Activated T-cell treated with anti-CD3 and anti-CD28 coated beads for 4 hours (primary cell): ENCODE data around the gene ZFP36L2.
A peak's percentile ranks its signal among the peaks of the same experiment; 100 is the strongest.

Experiments used
- DNase-seq: peaks from one replicate; pipeline ENCODE4 v3.0.0-alpha.2; 2020

Gene ZFP36L2

DNA sequence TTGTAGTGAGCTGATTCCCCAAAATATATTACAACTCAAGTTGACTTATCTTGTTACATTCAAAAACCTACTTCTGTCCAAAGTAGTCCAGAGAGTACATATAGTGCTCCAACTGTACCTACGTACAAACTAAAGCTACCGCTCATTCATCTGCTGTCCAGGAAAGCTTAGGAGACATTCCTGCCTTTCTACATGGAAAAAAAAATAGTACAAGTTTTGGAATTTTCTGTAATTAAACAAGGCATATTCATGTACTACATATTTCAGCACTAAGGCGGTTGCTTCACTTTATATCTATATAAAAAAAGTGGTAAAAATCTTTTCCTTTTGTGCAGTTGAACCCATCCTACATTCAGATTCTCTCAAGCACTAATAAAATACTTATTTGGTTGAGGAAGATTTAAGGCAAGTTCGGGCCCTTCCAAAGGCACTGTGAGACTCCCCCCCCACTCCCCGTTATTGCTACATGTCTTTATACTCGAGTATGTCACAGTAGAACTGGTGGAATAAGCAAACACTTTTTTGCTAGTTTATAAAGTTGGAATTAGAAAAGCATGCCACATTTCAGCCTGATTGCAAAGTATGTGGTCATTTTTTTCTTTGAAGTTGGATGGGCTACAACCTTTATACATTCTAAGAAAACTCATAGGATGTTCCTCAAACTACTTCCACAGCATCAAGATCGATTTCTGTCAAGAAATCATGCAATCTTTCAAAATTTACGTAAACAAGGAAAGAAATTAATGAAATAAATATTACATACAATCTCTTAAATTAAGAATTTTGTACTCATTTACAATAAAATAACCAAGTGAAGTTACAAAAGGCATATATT is 3.7 kb downstream of the ZFP36L2 start:
- DNase-seq, result no peak

DNA sequence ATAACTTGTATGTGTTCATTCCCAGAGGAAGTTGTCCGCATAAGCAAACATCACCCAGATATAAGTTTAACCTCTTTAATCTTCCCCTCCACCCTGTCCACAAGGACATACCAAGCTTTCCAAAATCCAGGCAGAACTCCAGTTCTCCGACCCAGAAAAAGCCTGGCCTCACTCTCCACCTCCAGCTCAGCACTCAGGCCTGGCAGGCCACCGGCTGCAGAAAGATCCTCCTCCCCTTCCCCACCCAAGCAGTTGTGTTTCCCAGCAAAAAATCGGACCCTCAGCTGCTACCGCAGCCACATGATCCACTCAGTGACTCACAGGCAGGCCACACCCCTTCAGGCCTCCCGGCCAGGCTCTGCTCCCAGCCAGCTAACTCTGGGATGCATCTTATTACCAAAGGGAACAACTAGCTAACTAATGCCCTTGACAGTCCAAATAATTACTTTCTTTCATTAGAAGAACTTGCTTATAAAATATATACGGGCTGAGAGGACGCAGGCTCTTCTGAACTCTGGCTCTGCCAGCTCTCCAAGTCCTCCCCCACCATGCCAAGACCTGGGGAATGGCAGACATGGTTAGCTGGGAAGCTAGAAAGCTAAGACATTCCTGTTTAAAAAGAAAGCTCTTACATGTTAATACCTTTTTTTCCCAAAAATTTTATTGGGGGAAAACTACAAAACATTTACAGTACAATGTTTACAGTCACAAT is 4.5 kb downstream of the ZFP36L2 start:
- no peak for DNase-seq

DNA sequence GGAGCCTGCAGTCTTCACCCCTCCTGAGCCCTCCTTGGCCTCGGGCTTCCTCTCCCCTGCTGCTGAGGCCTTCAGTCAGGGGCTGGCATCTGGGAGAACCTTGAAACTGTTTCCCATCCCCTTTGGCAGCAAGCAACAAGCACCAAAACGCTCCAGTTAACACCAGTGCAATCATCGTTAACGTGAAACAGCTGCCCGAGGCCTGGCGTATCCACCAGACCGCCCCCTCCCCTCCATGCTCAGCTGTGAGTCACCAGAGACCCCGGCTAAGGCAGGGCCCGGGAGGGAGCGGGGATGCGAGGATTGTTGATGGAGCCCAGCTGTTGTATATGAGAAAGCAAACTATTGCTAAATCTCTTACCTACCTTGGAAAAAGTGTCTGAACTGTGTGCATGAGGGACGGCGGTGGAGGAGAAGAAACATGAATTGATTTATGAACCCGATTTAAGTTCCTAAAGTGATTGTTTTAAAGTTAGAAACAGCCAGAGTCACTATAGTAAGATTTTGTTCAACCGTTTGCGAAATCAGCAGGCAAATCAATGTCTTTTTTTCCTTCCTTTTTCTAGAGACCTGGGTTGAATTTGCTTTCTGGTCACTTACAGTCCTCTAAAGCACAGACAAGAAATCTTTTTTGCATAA is 5.2 kb downstream of the ZFP36L2 start:
- no peak for DNase-seq

DNA sequence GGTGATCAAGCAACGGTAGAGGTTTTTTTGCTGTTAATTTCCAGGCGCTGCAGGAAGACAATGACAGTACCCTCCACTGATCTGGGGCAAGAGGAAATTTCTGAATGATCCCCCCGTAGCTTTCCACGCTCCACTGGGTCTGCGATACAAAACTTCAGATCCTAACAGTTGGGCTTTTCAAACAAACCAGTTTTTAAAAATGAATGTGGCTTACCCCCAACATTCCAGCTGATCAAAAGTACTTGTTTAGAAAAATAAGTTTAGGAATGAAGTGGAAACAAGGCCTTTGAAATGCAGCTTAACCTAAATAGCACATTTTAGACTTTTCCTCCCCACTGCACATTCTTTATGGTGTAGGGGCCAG is 5.7 kb downstream of the ZFP36L2 start:
- DNase-seq, result no peak

DNA sequence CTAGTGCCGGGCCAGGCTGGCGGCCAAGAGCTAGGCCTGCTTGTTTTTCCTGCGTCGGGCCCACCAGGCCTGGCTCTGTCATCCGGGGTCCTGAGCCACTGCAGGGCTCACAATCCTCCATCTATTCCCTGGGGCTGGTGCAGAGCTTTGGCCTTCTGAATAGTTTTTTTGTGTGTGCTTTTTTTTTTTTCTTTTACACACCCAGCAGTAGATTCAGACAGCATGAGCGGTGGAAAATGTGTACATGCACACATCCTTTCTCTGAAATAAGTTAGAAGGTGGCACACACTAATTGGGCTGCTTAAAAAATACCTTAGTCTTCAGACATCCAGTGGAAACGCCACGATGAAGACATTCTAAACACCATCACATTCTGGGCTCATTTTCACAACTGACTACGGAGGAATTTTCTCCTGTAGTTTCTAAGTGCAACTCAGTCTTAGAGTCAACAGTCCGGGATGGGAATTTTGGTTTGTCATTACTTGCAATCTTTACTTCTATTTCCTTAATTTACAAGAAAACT is 6.1 kb downstream of the ZFP36L2 start:
- no peak for DNase-seq

DNA sequence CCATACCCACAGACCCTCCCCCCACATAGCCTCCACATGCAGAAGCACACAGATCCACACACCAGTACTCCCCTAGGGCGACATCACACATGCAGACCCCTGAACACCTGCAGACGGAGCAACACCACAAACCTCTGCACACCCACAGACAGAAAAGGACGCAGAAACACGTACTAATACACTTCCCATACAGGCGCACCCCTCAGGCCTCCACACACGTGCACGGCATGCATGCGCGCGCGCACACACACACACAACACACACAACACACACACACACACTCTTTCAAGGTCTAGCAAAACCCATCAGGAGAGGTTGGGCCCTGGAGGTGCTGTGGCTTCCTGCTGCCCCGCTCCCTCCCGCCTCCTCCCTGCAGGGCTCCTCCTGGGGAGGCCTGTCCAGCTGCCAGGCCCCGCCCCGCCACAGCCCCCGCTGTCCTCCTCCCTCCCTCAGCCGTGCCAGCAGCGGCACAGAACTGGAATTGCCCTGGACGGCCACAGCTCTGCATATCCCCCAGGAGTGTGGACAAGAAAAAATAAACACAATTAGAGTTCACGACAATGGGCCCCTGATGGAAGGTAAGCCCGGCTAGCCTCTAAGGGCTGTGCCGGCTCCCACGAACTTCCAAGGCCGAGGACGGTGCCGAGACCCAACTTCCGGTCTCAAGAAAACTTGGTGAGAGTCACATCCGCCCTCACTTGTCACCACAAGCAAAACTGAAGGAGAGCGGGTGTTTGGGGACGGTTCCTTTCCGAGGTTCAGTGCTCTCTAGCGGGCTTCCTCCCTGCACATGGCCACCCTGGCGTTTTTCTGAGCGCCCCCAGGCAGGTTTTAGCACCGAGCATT is 6.8 kb downstream of the ZFP36L2 start:
- DNase-seq, result peak; percentile 45

DNA sequence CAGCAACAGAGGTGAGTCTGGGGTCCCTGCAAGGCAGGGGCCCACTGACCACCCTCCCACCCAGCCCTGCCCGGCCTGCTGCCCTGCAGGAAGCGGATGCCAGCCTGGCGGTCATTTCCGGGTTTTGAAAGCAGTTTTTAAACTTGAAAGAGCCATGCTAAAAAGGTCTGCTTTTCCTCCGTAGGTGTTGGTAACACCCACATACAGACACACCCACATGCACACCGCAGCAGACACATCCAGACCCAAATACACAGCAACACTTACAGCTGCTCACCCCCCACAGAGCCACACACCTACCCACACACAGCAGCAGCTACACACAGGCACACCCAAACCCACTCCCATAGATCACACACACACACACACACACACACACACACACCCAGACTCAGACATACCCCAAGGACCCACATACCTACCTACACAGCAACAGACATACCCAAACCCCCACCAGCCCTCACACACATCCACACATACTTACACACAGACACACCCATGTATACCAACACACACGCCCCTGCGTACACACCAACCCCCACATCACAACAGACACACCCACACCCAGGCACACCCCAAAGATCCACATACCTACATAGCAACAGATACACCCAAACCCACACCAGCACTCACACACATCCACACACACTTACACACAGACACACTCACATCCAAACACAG is 7.6 kb downstream of the ZFP36L2 start:
- peak; percentile 65 for DNase-seq

DNA sequence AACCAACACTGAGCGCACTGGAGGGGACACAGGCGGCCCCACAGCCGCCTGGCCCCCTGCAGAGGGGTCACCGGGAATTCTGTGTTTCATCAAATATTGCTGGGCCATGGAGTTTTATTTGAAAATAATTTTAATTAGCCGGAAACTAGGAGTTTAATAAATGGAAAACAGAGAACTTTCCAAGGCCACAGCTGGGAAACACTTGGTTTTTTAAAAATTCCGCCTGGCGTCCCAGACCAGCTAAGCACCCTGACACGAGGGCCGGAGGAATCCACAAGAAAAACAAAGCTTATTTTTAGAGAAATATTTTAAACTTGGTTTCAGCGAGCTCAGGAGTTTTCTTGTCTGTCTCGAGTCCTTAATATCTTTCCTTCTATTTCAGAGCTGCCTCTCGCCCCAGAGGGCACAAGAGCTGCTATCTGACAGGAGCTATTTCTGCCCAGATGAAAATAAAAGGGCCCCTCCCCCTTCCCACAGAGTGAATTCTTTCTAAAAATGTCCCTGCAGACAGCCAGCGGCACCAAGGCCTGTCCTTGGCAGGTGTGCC is 8.2 kb downstream of the ZFP36L2 start:
- DNase-seq, result no peak

DNA sequence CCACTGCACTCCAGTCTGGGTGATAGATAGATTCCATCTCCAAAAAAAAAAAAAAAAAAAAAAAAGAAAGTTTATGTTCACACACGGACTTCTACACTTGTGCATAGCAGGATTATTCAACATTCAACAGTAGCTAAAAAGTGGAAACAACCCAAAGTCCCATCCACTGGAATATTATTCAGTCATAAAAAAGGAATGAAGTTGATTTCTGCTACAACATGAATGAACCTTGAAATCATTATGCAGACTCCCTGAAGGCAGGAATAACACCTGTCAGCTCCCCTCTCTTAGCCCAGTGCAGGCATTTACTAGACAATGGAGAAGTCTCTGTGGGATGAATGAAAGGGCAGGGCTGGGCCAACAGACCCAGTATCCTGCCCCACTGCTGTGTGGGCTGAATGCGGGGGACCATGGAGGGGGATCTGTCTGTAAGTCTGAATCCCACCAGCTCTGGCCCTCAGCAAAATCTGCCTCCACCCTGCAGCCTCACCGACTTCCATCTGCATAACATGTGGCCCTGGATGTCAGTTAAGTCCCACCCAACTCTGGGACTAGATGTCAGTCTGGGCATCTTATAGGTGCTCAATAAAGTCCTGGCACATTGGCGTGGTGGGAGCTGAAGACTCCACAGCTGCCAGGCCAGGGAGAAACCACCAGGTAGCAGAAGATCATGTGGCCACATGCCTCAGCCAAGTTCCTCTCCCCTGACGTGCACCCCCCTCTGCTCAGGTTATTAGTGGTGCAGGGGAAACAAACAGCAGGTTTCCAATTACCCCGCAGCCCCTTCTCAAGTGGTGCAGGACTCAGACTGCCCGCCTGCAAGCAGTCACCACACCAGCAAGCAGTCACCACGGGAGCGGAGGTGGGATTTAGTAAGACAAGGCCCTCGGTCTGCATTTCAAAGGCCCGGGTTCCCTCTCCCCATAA is 8.9 kb downstream of the ZFP36L2 start:
- DNase-seq, result no peak

DNA sequence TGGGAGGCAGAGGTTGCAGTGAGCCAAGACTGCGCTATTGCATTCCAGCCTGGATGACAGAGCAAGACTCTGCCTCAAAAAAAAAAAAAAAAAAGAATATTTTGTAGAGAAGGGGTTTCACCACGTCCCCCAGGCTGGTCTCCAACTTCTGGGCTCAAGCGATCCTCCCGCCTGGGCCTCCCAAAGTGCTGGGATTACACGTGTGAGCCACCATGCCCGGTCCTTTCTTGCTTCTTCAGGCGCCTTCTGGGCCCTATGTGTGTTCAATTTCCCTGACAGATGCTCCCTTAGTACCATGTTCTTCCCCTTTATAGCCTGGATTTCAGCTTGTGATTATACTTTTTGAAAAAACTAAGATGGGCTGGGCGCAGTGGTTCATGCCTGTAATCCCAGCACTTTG is 9.8 kb downstream of the ZFP36L2 start:
- no peak for DNase-seq

DNA sequence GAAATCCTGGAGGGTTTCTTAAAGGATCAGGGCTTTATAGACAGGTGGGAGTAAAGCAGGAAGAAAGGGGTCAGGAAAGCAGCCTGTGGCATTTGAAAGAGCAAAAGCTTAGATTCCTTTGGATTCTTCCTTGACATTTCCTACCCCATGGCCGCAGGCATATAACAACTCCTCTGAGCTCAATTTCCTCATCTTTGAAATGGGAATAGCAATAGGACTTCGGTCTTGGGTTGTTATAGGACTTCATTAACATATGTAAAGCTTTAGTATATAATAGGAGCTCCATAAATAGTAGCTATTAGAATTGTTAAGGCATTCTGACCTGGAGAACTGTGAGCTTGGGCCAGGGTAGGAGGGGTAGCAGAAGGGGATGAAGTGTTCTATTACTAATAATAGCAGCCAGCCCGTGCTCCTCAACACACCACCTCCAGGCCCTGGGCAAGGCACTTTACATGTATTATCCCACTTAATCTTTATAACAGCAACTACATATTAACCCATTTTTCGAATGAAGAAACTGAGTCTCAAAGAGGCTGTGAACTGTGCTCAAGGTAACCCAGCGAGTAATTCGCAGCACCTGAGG is 10.6 kb downstream of the ZFP36L2 start:
- DNase-seq, result no peak

DNA sequence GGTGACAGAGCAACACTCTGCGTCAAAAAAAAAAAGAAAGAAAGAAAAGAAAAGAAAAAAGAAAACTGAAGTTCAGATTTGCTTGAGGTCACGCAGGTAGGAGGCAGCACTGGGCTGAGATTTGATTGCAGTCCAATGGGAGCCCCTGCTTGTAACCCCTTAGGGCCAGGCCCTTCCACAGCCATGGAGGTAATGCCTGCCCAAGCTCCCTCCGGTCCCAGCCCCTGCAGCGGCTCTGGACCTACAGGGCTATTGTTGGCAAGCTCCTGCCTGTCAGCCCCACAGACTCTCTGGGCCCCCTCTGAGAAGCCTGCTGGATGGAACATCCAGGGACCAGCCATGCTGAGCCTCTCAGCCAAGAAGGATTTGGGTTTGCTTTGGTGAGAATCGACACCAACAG is 12.2 kb downstream of the ZFP36L2 start:
- DNase-seq, result no peak

DNA sequence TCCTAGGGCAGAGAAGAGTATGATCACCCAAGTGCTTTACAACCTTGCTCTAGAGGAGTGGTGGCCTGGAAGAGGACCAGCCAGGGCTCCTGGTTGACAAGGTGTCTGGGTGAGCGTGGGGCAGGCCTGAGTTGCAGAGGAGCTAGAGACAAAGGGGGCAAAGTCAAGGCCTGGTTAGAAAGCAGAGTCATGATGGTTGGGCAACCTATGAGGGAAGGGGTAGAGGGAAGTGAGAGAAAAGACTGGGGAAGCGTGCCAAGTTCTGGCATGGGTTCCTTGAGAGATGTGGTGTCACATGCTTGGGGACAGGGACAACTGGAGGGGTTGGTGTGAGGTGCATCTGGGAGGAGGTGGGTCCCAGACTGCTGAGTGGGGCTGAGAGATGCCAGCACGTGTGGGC is 13.5 kb downstream of the ZFP36L2 start:
- DNase-seq, result no peak

DNA sequence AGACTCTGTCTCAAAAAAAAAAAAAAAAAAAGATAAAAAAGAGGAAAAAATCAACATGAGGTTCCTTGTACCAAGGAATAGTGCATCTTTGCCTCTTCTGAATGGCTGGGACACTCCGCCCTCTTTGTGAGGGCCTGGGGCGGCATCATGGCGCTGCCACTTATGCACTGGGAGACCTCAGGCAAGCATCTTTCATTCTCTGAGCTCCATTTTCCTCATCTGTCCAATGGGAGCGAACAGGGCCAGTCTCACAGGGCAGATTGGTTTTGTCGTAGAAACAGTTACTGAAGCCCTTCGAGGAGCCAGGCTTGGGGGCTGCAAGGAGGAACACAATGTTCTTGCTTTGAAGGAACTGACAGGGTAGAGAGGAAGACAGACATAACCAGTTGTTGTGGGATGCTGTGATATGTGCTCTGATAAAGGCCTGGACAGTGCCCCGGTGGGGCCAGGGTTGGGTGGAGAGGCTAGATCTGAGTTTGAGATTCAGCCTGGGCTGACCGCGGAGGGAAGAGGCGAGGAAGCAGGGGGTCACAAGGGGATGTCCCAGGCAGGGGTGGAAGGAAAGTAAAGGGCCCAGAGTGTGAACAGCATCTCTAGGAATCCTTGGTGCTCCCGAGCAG is 14.1 kb downstream of the ZFP36L2 start:
- DNase-seq, result no peak

DNA sequence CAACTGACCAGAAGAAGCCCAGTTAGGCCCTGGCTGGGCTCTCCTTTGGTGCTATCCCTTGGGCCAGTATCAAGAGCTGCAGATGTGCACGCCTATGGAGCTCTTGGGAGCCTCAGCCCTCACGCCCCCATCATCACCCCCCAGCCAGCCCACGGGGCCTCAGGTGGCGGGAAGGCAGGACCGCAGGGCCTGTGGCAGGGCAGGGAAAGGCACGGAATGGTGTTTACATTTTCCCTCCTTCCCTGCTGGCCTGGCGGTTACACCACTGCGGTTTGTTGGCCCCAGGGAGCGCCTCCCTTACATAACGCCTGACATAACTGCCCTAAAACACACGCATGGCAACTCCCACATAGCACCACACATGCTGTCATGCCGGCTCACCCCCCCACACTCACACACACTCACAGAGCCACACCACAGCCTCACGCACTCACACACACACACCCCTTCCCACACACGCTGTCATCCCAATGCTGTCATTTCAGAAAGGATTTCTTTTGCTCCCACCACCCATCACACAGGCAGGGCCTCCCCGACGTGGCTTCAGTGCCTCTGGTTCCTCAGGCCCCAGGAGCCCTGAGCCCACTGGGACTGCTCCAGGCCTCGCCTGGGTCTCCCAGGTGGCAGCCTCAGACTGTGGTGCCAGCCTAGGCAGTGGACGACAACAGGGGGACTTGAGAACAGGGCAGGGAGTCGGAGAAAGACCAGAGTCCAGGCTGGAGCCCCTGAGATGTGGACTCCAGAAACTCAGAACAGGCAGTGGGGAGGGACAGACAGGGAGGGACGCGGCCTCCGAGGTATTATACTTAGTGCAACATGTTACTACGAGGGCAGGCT is 15.7 kb downstream of the ZFP36L2 start:
- DNase-seq, result no peak

DNA sequence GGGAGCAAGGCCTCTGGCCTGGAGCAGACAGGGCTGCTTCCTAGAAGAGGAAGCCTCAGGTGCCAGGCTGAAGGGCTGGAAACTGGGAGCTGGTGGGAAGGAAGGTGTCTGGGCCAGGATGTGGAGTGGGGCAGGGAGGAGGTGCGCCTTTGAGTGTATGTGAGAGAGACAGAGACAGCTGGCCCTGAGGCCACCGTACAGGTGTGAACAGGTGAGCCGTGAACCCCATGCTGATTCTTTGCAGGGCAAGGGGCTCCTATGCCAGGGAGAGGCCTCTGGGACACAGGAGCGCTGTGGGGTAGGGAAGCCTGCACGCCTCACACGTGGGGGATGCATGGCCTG is 16.3 kb downstream of the ZFP36L2 start:
- no peak for DNase-seq

DNA sequence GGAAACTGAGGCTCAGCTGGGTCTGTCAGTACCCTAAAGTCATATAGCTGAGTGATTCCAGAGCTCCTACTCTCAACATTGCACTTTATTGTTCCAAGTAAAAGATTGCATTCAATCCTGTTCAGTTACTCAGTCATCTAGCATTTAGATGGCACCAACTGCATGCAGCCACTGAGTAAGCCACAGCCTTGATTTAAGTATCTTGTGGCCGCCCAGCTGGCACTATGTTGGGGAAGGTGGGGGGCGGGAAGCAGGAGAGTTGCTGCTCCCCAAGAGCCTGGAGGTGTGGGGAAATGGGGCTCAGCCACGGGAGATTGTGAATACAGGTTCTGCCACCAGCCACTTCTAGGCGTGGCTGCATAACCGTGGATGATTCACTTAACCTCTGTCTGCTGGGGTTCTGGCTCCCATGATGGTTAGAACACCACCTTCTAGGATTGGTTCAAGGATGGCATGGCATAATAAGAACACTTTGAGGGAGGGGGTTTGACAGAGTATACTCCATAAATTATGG is 17.1 kb downstream of the ZFP36L2 start:
- DNase-seq, result no peak

DNA sequence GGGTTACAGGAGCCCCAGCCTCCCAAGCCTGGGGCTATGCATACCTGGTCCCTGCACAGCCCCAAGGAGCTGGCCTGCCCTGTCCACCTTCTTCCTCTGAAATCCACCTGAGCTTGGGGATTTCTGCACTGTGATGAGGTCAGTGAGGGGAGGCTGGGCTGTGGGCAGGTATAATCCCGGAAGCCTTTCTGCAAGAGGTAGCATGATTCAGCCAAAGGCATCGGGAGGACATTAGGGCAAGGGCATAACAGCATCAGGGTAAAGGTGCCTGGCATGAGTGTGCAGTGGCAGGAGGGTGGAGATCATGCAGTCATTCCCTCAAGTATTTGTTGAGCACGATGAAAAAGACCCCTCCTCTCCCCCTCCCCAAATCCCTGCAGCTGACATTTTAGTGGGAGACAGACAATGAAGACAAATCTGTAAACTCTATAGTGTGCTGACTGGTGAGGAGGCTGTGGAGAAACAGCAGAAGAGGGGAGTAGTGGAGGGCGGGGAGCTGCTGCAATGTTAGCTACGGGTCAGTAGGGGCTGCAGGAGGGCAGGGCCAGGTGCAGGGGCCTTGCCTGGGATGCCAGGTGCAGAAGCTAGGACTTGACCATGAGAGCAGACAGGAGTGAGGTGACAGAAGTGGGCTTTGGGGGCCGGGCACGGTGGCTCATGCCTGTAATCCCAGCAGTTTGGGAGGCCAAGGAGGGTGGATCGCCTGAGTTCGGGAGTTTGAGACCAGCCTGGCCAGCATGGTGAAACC is 18.7 kb downstream of the ZFP36L2 start:
- no peak for DNase-seq
